ENCODE results near the gene MAP2K3.

DNA sequence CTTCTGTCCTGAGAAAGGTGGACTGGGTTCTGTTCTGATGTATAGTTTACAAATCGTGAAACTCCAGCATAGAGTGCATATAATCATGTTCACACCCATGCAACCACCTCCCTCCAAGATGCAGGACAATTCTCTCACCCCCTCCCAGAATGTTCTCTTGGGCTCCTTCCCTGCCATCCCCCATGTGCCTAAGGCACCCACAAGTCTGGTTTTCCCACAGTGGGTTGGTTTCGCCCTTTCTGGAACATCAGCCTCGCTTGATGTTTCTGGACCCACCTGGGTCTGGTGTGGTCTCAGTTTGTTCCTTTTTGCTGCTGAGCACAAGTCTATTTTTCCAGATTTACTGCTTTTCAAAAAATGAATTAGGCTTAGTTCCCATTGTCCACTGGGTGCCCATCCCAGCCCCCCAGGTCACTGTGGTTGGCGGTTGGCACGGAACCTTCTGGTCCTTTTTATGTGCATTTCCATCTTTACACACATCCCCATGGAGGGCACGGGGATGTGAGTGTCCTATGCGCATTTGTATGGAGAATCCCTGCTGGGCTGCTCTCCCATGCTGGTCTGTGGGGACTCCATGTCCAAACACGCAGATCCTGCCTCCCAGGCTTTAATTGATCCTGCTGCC lies 19.0 kb downstream of the MAP2K3 start:
- TF ChIP-seq, protein P1, sequence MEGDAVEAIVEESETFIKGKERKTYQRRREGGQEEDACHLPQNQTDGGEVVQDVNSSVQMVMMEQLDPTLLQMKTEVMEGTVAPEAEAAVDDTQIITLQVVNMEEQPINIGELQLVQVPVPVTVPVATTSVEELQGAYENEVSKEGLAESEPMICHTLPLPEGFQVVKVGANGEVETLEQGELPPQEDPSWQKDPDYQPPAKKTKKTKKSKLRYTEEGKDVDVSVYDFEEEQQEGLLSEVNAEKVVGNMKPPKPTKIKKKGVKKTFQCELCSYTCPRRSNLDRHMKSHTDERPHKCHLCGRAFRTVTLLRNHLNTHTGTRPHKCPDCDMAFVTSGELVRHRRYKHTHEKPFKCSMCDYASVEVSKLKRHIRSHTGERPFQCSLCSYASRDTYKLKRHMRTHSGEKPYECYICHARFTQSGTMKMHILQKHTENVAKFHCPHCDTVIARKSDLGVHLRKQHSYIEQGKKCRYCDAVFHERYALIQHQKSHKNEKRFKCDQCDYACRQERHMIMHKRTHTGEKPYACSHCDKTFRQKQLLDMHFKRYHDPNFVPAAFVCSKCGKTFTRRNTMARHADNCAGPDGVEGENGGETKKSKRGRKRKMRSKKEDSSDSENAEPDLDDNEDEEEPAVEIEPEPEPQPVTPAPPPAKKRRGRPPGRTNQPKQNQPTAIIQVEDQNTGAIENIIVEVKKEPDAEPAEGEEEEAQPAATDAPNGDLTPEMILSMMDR (conservative IDR thresholded peaks at IDR 0.05 in 1 of 2, IDR thresholded peaks at IDR 0.05 in 1 of 2; ENCODE audit: low read depth in 1 of 2, low read length in 2 of 2) = no peak
- no peak for TF ChIP-seq EZH2 (IDR thresholded peaks at IDR 0.05; ENCODE audit: low read length, missing control alignments)
